Mesenteric fat pad (tissue), 1 donor: ENCODE measurements around the gene ATE1. TPM values are rescaled to one million over a fixed set of nuclear protein-coding genes. Genes with fewer than 3 reads are reported as not detected.
"Not testable (repeated sequence)": the region's sequence is repeated elsewhere in the genome, so short reads cannot be mapped to it uniquely, and the experiment has no call there.

ENCODE experiments used
- DNase-seq: peaks from one replicate; pipeline ENCODE4 v3.0.0-alpha.2; 2020; ENCODE audit warnings: low spot score
- total RNA-seq: library from RNA; stranded (reverse); fragmentation: NEBNext Ultra II Directional; extraction: Animal tissue kit (Norgen Biotek cat#: 25700); gene quantifications from one replicate; pipeline ENCODE4 v1.2.1, GENCODE V29; 2021
- donor health status: DM: yes; HTN: yes; CAD: no.

Gene ATE1
- total RNA-seq, 1 donor from 2014 or later, result 28.6 TPM

DNA sequence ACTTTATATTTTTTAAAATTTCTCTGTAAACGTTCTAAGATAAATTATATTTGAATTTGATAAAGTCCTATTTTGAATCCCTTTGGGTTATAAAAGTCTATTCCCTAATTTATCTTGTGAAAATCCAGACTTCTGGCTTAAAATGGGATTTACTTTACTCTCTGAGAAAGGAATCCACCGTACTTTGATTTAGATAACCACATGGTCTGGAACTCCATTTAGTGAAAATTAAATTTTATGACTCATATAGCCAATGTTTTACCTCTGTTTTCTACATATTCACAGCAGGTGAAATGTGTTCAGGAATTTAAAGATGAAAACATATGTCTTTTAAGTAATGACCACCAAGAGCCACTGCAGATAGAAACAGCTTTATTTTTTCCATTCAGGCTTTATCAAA is 187.8 kb downstream of the ATE1 start:
- no peak for DNase-seq

DNA sequence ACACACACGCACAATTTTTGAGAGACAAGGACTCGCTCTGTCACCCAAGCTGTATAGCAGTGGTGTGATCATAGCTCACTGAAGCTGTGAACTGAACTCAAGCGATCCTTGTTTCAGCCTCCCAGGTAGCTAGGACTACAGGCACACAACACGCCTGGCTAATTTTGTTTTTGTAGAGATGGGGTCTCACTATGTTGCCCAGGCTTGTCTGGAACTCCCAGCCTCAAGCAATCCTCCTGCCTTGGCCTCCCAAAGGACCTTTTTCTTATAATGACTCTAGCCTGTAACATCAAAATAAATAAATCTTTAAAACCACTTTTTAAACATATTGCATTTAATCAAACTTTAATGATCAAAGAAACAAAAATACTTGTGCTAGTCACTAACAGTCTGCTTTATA is 188.7 kb downstream of the ATE1 start:
- no peak for DNase-seq

DNA sequence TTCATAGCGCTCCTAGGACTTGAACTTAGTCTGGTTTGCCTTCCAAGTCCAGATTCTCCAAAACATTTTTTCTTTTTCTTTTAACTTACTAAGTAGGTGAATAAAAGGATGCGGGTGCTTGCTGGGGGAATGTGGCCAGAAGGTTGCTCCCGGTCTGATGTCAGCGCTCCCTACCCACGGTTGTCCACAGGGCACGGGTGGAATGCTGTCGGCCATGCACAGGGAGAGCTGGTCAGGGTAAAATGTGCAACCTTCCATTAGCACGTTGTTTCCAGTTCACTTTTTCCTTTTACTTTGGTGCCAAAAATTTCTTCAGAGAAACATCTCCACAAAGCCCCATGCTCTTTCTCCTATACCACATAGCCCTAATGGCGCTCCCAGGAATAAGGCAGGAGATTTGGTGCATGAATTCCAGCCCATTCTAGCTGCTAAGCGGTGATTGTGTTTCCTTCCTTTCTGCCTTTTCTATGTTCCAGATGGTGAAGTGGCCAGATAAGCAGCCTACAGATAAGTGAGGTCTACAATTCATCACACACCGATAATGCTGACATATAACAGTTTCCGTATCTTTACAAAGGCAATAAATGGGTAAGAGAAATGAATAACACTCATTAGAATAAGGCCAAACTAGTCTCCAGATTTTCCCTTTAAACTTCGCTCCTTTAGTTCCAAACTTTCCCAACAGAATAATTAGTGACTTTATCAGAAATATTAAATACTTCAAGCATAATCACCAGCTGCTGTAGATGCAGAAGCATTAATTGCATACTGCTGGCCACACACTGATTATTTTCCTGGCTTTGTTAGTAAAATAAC is 191.3 kb downstream of the ATE1 start:
- no peak for DNase-seq

DNA sequence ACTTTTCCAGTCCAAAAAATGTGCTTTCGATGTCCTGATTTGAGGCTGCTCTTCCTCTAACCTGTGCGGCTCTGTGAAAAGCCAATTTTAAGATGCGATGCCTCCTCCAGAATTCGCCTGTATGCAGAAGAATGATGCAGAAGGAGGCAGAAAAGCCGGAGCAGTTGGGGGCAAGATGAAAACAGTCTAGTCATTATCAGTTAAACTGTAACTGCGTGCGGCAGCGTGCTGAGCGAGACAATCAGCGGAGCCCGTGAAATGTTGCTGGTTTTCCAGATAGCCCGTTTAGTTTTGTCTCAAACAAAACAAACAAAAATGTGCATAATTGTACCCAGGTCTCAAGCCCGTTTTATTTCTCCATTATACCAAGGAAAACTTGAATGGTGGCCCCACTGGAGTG is 192.6 kb downstream of the ATE1 start:
- no peak for DNase-seq

DNA sequence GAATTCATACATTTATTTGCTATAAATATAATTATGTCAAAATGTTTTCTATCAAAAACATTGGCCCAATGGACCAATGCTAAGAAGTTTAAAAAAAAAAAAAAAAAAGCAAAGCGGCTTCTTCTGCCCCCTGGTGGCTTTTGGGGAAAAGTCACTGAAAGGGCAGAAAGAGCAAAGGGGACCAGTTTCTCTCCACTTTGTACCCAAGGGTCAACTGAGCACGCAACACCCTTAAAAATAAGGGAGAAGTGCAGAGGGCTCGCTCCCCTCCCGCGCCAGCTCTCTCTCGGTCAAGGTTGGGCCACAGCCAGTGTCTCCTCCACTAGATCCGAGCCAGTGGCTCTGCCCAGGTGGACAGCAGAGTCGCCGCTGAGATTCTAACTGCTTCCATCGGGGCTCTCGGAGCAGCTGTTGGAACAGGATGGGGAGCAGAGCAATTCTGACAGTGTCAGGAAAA is 193.2 kb downstream of the ATE1 start:
- DNase-seq, result no peak

DNA sequence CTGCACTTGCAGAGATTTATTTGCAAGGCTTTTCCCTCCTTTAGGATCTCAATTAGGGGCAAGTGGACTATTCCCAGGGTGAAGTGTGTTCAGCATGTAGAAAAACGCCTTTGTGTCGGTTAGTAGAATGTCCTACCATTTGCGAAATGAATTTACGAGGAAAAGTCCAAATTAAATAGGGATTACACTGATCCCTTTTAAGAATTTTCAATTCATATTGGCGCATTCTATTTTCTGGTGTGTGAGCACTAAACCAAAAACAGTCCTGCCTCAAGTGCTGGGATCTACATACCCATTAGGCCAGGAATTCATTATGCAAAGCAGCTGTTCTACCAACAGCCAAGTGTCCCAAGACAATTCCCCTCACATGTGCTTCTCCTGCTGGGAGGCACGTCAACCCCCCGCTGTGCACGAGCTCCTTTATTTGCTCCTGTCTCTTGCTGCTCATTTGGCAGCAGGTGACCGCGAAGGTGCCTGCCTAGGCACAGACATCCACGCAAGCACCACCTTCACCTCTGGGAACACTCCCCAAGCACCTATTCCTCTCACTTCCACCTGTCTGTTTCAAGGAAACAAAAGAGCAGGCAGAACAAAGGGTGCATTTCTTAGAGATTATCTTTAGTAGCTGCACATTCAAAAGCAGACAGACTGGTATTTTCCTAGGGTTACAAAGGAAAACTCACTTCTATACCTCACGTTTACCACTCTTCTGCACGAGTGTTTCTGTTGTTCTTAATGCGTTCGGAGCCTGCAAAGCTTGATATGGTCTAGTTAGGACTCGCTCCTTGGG is 195.0 kb downstream of the ATE1 start:
- no peak for DNase-seq

DNA sequence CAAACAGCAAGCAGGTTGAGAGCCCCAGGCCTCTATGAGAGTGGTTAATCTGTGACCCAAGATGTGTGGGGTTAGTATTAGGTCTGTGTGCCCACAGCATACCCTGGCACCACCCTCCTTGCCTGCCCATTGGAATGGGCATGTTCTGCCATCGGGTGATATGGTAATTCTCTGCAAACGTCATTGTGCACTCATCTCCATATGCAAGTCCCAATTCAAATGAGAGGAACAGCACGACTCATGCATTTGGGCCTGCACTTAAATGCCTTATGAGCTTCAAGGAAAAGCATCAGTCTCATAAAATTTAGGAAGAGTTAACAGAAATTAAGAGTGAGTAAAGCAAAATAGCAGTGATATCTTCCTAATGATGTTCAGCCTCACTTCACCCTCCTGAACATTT is 195.7 kb downstream of the ATE1 start:
- DNase-seq, result no peak

DNA sequence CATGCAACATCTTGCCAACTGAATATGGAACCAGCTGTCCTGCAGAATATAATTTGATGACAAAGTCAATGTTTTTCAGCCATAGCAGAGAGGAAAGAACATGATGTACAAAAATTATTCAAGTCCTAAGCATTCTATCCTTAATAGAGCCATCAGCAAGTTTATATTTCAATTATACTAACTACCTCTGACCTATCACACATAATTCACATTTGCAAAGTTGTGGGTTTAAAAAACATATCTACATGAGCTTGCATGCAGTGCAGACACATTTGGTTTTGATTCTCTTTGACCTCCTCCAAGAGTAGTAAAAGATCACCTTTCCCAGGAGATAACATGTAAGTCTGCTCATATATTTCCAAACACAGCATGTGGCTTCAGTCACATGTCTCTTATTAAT is 203.5 kb downstream of the ATE1 start:
- DNase-seq, result no peak

DNA sequence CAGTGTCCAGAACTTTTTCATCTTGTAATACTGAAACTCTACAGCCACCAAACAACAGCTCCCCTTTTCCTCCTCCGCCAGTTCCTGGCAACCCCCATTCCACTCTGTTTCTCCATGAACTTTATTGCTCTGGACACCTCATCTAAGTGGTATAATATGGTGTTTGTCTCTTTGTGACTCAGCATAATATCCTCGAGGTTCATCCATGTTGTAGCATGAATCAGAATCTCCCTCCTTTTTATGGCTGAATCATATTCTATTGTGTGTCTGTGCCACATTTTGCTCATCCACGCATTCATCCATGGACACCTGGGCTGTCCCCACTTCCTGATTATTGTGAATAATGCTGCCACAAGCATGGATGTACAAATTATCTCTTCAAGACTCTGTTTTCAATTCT is 205.2 kb downstream of the ATE1 start:
- DNase-seq, result no peak

DNA sequence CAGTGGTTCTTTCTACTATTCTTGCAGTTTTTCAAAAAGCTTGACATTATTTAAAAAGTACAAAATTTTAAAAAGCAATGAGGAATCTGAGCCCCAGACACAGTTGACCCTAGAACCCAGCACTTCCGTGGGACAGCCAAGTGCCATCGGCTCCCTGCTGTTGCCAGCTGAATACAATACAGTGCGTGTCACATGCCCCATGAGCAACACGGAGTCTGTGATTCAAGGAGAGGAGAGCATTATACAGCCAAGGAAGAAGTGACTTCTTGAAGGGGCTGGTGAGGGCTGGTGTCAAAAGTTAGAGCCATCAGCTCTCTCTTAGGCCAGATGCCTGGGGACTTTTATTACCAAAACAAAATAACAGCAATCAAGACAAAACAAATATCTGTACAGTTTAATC is 206.6 kb downstream of the ATE1 start:
- no peak for DNase-seq

DNA sequence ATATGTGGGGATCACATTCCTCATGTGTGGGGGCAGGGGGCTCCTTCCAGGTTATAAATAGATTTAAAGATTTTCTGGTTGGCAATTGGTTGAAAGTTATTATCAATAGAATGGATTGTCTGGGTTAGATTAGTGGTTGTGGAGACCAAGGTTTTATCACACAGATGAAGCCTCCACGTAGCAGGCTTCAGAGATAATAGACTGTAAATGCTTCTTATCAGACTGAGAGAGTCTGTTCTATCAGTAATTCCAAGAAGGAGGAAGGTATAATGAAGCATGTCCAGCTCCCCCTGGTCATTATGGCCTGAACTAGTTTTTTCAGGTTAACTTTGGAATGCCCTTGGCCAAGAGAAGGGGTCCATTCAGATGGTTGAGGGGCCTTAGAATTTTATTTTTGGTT is 211.9 kb downstream of the ATE1 start:
- DNase-seq, result no peak

DNA sequence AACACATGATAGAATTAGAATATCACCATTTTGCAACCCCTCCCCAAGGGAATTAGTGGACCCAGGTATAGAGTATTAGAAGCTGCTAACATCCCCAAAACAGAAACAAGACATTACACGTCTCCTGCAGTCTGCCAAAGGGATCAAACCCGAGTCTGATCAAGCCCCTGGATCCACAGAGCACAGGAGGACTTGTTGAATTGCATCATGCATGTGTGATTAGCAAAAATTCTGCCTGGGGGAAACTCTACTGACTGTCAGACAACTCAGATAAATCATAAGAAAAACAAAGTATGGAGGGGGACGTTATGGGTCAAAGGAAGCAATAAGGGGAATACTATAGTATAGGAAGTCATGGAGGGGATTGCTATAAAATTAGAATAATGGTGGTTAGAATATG is 212.8 kb downstream of the ATE1 start:
- DNase-seq, result no peak

DNA sequence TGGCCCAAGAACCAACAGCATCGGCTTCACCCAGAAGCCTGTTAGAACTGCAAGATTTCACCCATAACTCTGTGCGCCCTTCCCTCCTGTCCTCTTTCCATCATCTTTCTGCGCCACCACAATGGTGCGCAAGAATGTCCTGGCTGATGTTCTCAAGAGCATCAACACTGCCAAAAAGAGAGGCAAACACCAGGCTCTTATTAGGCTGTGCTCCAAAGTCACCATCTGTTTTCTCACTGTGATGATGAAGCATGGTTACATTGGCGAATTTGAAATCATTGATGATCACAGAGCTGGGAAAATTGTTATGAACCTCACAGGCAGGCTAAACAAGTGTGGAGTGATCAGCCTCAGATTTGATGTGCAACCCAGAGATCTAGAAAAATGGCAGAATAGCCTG is 214.3 kb downstream of the ATE1 start:
- no peak for DNase-seq

DNA sequence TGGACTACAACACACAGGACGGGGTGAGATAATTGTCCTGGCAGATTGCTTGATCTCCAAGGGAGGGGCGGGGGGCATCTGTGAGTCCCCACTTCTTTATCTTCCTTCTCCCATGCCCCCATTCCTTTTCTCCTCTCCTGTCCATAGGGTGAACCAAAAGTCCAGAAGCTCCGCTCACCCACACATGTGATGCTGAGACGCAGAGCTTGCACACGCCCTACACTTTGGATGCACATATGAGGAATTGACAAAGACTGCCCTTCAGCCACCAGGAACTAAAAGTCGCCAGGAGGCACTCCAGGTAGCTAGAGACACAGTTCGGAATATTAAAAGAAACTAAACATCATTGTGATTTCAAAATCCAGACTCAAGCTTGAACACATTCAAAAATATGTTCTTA is 216.9 kb downstream of the ATE1 start:
- DNase-seq, result no peak

DNA sequence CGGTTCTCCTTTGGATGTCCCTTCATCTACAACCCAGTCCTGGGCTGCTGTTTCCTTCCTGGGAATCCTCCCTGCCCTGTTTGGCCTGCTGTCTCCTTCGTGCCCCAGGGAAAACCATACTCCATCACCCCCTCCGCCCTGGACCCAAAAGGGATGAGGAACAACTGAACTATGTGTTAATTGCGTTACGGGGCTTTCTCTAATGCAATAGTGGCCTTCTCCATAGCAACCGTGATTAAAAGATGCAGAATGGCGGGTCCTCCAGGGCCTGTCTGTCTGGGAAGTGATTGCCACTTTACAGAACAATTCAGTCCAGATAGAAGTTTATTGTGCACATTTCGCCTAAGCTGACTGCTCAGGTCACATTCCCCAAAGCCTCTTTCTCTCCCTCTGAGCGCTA is 217.6 kb downstream of the ATE1 start:
- no peak for DNase-seq

DNA sequence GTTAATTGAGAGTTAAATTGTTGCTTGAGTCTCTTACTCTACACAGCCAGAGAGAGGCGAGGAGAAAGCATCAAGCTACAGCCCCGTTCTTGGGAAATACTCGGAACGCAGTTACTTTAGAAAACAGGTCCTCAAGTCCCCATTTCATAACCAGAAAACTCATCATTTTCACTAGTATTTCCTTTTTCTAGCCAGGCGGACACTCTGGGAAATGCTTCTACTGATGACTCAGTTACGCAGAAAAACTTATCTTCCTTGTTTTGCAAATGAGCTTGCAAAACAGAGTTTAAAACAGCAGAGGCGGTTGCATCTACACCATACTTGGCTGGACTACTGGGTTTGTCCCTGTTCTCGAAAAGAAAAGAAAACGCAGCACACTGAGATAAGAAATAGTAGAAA is 218.2 kb downstream of the ATE1 start:
- DNase-seq, result no peak

DNA sequence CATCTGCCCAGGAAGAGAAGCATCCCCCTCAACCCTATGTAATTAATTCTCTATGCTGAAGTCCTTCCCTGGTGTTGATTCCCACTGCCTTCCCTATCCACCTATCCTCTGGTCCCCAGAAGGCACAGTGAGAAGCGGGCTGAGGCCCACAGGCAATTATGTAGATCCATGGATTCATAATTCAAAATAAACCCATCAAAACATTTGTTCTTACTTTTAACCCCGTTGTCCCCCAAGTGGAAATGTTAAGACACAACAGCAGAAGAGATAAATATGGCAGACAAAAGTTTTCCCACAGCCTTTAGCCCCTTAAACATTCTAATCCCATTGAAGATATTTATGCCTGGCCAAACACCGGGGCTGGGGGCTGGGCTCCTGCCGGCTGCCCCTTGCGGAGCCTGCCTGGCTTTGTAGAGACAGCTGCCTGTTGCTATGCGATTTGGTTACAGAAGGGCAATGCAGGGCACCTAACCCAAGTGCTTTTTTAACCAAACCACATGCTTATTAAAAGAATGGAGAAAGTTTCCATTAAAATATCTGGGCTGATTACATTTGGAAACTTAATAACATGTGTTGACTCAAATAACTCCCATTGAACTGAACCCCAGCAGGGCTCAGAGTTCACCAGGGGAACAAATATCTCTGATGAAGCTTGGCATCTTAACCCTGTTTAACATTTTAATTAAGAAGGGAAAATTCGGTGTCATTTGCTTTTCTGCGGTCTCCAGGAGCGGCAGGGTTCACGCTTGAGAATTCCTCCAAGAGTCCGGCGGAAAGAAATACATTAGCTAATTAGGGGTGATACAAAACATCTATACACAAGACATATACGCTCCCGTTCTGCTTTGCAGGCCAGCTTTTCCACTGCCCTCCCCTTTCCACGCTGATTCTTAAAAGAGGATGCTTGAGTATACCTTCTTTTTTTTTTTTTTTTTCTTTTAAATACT is 218.8 kb downstream of the ATE1 start:
- DNase-seq, result no peak

DNA sequence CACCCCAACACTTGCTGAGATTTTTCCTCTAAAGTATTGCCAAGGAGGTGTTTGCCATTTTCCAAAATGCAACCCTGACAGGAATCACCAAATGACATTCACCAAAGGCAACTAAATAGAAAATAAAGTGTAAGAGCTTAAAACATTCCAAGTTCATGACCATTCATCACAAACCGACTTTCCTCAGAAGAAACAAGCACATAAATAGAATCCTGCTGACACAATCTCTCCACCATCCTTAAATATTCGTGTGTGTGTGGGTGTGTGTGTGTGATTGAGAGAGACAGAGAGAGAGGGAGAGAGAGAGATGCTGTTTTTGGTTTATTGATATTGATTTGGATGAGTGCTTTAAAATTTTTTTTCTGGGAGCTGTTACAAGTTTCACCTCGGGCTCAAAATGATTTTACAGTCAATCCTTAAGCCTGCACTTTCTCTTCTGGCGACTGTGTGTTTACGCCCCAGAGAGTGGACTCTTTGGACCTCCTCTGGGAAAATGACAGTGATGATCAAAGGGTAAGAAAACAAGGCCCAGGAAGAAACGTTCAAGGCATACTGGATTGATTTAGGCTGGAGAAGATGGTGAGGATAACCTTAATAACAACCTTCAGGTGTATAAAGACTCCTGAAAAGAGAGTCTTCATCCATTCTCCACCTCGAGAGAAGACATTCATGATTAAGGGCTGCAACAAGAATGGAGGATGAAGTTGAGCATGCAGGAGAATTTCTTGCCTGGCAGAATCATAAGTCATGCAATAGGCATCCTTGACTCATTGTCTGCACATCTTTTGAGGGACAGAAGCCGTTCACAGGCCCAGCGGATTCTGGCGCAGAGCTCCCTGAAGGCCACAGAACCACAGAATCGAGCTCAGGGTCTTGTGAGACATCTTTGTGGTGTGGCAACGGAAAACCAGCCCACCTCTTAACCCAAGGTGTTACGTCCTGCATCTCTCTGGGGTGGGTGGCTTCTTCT is 225.2 kb downstream of the ATE1 start:
- no peak for DNase-seq

DNA sequence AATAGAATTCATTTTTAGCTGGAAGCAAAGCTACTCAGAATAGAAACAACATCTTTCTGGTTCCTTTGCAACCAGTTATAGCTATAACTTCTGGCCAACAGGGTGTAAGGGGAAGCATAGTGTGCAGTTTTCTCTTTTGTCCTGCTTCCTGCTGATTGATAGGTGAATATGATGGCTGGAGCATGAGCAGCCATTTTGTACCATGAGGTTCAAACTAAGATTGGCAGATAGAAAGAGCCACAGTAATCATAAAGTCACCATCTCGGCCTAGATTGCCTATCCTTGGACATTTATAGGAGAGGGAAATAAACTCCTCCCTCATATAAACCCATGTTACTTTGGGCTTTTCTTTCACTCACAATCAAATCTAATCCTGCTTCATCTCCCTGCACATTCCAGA is 227.4 kb downstream of the ATE1 start:
- DNase-seq, result no peak

DNA sequence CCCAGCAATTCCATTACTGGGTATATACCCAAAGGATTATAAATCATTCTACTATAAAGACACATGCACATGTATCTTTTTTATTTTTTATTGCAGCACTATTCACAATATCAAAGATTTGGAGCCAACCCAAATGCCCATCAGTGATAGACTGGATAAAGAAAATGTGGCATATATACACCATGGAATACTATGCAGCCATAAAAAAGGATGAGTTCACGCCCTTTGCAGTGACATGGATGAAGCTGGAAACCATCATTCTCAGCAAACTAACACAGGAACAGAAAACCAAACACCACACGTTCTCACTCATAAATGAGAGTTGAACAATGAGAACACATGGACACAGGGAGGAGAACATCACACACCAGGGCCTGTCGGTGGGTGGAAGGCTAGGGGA is 228.1 kb downstream of the ATE1 start:
- DNase-seq, result not testable (repeated sequence)
